Nephron (organoid): ENCODE measurements around the gene ANKRD33B.
"Not testable (repeated sequence)": the region's sequence is repeated elsewhere in the genome, so short reads cannot be mapped to it uniquely, and the experiment has no call there.

Experiments
- H3K27ac Mint-ChIP-seq, 3 experiments: 2 replicates each; pipeline ENCODE4 v1.8.0; 2020; ENCODE audit warnings: mixed read lengths in 3 of 3, mild to moderate bottlenecking in 2 of 3, moderate library complexity in 1 of 3
- H3K27me3 Mint-ChIP-seq: 2 replicates; pipeline ENCODE4 v1.8.0; 2021; ENCODE audit warnings: low read depth, mild to moderate bottlenecking, moderate library complexity, mixed read lengths
- H3K36me3 Mint-ChIP-seq: 2 replicates; pipeline ENCODE4 v1.8.0; 2020; ENCODE audit warnings: low read depth, mixed read lengths
- H3K4me1 Mint-ChIP-seq: 2 replicates; pipeline ENCODE4 v1.8.0; 2020; ENCODE audit warnings: mixed read lengths
- H3K4me3 Mint-ChIP-seq, 3 experiments: 2 replicates each; pipeline ENCODE4 v1.8.0; 2020; ENCODE audit warnings: mild to moderate bottlenecking in 3 of 3, mixed read lengths in 3 of 3, moderate library complexity in 2 of 3
- H3K9me3 Mint-ChIP-seq: 2 replicates; pipeline ENCODE4 v1.8.0; 2020; ENCODE audit warnings: mixed read lengths
- CTCF ChIP-seq, 3 experiments: fragments of 200-600 bp; sonication (generic); IDR thresholded peaks; one replicate each; pipeline ENCODE4 v1.5.0; 2021; ENCODE audit warnings: antibody characterized with exemption in 3 of 3; ENCODE audit not compliant: unreplicated experiment in 3 of 3

The ANKRD33B gene

GRCh38 chr5:10635867-10636350, 72.0 kb downstream of the ANKRD33B start:
- Mint-ChIP-seq H3K4me1 (no peaks in the 10 kb centered on the region), H3K9me3 (peaks cover 9% of the 10 kb centered on the region), H3K4me3 (no peak overlapping the region), H3K27ac (no peak overlapping the region), H3K36me3 (peaks cover 9% of the 10 kb centered on the region), H3K27me3 (peaks cover 54% of the 10 kb centered on the region)
- no peak for TF ChIP-seq CTCF (IDR thresholded peaks at IDR 0.05; ENCODE audit: unreplicated experiment in 3 of 3)

GRCh38 chr5:10636363-10637142, 72.7 kb downstream of the ANKRD33B start:
- Mint-ChIP-seq H3K27me3 (peaks cover 60% of the 10 kb centered on the region), H3K4me3 (no peak overlapping the region), H3K36me3 (peaks cover 9% of the 10 kb centered on the region), H3K27ac (no peak overlapping the region), H3K4me1 (no peaks in the 10 kb centered on the region), H3K9me3 (peaks cover 9% of the 10 kb centered on the region)
- no peak for TF ChIP-seq CTCF (IDR thresholded peaks at IDR 0.05; ENCODE audit: unreplicated experiment in 3 of 3)

GRCh38 chr5:10637944-10638343, 74.1 kb downstream of the ANKRD33B start:
- H3K9me3 Mint-ChIP-seq: peaks cover 9% of the 10 kb centered on the region
- H3K27me3 Mint-ChIP-seq: peaks cover 59% of the 10 kb centered on the region
- no peak overlapping the region for H3K4me3 Mint-ChIP-seq
- peaks cover 9% of the 10 kb centered on the region for H3K36me3 Mint-ChIP-seq
- no peak overlapping the region for H3K27ac Mint-ChIP-seq
- H3K4me1 Mint-ChIP-seq: no peaks in the 10 kb centered on the region
- TF ChIP-seq CTCF (IDR thresholded peaks at IDR 0.05; ENCODE audit: unreplicated experiment in 3 of 3): no peak

GRCh38 chr5:10638723-10639122, 74.9 kb downstream of the ANKRD33B start:
- not testable (repeated sequence) for H3K9me3 Mint-ChIP-seq, H3K4me1 Mint-ChIP-seq, H3K36me3 Mint-ChIP-seq
- Mint-ChIP-seq H3K4me3 (peak overlapping the region in 1 of 3 experiments; percentile 1), H3K27me3 (peaks cover 59% of the 10 kb centered on the region), H3K27ac (peak overlapping the region in 1 of 3 experiments; percentile 12)

GRCh38 chr5:10639846-10640368, 76.0 kb downstream of the ANKRD33B start:
- peaks cover 9% of the 10 kb centered on the region for H3K36me3 Mint-ChIP-seq
- no peaks in the 10 kb centered on the region for H3K4me1 Mint-ChIP-seq
- no peak for TF ChIP-seq CTCF (IDR thresholded peaks at IDR 0.05; ENCODE audit: unreplicated experiment in 3 of 3)
- no peak overlapping the region for H3K4me3 Mint-ChIP-seq
- no peak overlapping the region for H3K27ac Mint-ChIP-seq
- H3K27me3 Mint-ChIP-seq: peaks cover 62% of the 10 kb centered on the region
- peaks cover 10% of the 10 kb centered on the region for H3K9me3 Mint-ChIP-seq

GRCh38 chr5:10642367-10642766, 78.5 kb downstream of the ANKRD33B start:
- H3K27ac Mint-ChIP-seq: no peak overlapping the region
- peaks cover 10% of the 10 kb centered on the region for H3K9me3 Mint-ChIP-seq
- H3K36me3 Mint-ChIP-seq: peaks cover 9% of the 10 kb centered on the region
- H3K4me3 Mint-ChIP-seq: no peak overlapping the region
- no peak for TF ChIP-seq CTCF (IDR thresholded peaks at IDR 0.05; ENCODE audit: unreplicated experiment in 3 of 3)
- no peaks in the 10 kb centered on the region for H3K4me1 Mint-ChIP-seq
- H3K27me3 Mint-ChIP-seq: peaks cover 42% of the 10 kb centered on the region
